Measurements from ENCODE around the gene GLI1.
A peak's percentile ranks its signal among the peaks of the same experiment; 100 is the strongest.
"Not testable (repeated sequence)": the region's sequence is repeated elsewhere in the genome, so short reads cannot be mapped to it uniquely, and the experiment has no call there.

GLI1 gene

DNA sequence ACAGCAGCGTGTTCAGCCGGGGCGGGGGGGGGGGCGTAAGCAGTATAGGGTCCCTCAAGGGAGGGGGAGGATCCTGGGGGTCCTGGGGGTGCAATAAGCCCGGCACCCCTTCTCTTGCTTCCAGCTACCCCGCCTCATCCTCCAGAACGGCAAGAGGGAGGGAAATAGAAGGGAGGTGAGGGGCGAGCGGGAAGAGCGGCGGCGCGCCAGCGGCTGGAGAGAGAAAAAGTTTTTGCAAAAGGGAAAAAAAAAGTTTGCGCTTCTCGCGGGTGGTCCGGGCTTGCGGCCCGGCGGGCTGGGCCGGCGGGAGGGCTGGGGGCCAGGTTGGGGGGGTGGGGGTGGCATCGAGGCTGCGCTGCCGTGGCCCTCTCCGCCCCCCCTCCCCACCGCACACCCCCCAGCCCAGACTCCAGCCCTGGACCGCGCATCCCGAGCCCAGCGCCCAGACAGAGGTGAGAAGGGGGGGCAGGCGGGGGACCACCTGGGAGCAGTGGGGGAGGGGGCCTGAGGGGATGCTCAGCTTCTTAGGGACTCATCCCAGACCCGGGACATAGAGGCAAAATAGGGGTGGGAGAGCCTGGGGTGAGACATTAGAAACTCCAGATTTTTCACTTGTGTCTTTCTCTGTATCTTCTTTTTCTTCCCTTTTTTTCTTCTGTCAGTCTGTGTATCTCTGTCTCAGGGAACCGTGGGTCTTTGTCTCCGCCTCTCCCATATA is at the start of gene GLI1:
TSS of gene GLI1 (plus strand) at position 36 of the 718 bp plus-strand sequence. CDS start 3,907 bp downstream, outside the sequence.
- no peak for DNase-seq

DNA sequence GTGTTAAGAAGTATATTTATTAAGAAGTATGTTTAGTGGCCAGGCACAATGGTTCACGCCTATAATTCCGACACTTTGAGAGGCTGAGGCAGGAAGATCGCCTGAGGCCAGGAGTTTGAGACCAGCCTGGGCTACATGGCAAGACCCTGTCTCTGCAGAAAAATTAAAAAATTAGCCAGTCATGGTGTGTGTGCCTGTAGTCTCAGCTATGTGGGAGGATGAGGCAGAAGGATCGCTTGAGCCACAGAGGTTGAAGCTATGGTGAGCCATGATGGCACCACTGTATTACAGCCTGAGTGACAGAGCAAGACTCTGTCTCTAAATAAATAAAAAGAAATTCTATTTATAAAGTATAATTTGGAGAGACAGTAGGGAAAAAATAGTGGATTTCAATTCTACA is 49.1 kb upstream of the GLI1 start:
- no peak for DNase-seq

DNA sequence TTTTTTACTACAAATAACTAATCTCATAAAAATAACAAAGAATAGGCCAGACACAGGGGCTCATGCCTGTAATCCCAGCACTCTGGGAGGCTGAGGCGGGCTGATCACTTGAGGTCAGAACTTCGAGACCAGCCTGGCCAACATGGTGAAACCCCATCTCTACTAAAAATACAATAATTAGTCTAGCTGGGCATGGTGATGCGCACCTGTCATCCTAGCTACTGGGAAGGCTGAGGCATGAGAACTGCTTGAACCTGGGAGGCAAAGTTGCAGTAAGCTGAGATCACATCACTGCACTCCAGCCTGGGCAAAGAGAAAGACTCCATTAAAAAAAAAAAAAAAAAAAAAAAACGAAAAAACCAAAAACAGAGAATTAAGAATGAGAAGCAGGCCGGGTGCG is 45.4 kb upstream of the GLI1 start:
- not testable (repeated sequence) for DNase-seq

DNA sequence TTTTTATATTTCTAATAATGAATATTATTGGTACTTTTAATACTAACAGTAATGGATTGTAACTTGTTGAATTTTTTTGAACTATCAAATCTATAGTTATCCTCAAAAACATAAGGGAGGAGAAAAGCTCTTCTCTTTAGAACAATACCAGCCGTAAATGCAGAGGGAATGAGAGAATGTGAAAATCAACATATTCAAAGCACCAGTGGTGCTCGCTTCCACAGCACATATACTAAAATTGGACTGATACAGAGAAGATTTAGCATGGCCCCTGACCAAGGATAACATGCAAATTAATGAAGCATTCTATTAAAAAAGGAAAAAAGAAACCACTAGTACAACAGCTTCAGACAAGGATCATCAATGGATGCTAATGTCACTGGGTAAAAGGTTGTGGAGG is 44.5 kb upstream of the GLI1 start:
- DNase-seq, result no peak

DNA sequence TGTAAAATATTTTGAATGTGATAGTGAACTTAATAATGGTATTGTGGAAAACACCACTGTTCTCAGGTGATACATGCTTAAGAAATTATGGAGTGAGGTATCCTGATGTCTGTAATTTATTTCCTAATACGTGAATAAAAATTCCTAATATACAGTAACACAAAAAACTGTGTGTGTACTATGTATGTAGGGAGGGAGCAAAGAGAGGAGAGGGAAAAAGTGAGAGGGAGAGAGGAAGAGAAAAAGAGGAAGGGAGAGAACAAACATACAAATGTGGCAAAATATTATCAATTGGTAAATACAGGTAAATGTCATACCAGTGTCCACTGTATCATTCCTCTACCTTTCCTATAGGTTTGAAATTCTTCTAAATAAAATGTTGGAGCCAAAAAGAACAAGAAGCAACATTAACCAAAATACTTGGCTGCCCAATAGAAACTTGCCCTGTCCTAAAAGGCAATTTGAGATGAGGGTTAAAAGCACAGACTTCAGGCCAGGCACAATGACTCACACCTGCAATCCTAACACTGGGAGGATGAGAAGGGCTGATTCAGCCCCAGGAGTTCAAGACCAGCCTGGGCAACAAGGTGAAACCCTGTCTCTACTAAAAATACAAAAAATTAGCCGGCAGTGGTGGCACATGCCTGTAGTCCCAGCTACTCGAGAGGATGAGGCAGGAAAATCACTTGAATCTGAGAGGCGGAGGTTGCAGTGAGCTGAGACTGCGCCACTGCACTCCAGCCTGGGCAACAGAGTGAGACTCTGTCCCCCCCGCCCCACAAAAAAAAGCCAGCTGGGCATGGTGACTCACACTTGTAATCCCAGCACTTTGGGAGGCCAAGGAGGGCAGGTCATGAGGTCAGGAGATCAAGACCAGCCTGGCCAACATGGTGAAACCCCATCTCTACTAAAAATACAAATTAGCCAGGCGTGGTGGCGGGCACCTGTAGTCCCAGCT is 43.3 kb upstream of the GLI1 start:
- DNase-seq, result no peak

DNA sequence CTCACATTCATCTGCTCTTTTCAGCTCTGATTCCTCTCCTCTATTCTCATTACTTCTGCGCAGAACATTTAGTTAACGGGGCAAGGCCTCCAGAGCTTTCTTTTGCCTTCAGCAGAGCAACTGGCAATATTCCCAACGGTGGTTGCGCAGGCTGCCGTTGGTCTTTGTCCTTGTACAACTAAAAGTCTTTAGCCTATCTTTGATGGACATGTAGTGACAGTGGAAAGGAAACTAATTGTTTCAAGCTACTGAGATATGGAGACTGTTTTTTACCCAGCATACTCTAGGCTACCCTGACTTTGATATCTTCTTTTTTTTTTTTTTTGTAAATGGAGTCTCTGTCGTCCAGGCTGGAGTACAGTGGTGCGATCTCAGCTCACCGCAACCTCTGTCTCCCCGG is 41.3 kb upstream of the GLI1 start:
- no peak for DNase-seq

DNA sequence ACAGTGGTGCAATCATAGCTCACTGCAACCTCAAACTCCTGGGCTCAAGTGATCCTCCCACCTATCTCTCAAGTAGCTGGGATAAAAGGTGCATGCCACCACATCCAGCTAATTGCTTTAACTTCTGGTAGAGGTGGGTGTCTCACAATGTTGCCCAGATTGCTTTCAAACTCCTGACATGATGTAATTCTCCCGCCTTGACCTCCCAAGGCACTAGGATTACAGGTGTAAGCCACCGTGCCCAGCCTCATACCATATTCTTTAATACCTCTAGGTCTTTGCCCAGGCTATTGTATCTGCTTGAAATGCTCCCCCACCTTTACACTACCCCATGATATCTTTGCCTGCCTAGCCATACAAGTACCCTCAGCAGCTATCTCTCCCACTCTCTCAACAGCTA is 40.1 kb upstream of the GLI1 start:
- DNase-seq, result no peak

DNA sequence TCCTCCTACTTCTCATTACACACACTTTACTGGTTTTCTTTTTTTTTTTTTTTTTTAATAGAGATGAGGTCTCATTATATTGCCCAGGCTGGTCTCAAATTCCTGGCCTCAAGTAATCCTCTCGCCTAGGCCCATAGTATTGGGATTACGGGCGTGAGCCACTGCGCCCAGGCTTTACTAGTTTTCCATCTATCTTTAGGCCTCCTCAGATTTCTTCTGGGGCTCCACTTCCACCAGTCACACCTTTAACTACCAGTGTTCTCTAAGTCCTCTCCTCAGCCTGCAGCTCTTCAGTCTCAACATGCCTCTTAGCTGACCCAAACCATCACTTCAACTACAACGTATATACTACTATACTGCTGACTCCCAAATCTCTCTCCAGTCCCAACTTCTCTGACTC is 39.1 kb upstream of the GLI1 start:
- no peak for DNase-seq

DNA sequence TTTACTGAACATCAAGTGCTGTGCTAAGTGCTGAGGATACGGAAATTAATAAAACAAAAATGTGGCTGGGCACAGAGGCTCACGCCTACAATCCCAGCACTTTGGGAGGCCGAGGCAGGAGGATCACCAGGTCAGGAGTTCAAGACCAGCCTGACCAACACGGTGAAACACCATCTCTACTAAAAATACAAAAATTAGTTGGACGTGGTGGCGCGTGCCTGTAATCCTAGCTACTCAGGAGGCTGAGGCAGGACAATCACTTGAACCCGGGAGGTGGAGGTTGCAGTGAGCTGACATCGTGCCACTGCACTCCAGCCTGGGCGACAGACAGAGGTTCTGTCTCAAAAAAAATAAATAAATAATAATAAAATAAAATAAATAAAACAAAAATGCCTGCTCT is 32.6 kb upstream of the GLI1 start:
- DNase-seq, result not testable (repeated sequence)

DNA sequence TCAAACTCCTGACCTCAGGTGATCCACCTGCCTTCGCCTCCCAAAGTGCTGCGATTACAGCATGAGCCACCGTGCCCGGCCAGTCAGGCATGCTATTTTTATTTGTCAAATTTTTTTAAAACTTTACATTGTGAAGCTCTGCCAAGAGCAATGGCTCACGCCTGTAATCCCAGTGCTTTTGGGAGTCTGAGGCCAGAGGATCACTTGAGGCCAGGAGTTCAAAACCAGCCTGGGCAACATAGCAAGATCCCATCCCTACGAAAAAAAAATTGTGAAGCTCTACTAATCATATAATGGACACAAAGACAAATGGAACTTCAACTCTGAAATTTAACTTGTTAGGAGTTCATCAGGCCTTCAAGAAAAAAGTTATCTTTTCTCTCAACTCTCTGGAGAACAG is 30.6 kb upstream of the GLI1 start:
- DNase-seq, result no peak

DNA sequence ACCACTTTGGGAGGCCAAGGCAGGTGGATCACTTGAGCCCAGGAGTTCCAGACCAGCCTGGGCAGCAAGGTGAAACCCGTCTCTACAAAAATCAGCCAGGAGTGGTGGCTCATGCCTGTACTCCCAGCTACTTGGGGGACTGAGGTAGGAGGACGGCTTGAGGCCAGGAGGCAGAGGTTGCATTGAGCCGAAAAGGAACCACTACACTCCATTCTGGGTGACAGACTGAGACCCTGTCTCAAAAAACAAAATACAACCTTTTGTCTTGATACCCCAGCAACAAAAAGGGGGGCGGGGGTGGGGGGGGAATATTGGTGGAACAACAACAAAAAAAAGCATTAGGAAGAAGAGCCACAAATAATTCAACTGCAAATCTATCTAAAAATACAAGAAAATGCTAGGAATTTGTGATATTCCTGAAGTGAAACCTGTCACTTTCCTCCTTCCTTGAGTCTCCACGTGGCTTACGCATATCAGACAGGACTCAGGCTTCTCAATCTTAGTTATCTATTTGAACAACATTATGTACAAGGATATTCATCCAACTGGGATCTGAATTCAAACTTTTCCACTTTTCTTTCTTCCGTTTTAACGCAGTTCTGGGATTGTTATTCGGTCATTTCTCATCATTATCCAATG is 30.0 kb upstream of the GLI1 start:
- no peak for DNase-seq

DNA sequence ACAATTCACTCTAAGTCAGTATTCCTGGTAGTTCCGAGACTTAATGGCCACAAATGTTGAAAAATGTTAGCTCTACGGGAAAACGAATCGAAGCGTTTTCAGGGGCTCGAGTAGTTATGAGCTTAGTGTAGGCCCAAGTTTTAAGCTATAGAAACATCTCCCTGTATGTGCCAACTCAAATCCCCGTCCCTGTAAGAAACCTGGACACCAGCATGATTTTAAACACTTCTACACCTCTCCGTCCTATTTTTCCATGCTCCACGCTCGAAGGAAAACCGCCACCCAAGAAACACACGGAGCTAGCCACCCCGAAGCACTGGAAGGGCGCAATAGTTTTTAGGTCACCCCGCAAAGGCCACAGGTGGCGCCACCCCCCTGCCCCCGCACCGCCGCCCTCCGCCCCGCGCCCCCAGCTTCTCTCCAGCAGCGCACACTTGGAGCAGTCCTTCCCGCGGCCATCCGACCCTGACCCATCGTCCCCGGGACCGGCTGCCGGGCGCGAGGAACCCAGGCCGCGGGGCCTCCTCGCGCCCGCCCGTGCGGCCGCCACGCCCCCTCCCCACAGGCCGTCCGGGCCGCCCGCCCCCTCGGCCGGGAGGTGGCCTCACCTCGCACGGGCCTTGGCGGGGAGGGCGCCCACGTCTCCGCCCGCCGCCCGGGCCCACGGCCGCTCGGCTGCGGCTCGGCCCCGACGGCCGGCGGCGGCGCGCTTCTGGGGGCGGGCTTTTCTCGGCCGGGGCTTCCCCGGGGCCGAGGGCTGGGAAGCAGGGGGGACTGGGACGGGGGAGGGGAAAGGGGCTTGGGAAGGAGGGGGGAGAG is 29.3 kb upstream of the GLI1 start:
- DNase-seq, result peak; percentile 71

DNA sequence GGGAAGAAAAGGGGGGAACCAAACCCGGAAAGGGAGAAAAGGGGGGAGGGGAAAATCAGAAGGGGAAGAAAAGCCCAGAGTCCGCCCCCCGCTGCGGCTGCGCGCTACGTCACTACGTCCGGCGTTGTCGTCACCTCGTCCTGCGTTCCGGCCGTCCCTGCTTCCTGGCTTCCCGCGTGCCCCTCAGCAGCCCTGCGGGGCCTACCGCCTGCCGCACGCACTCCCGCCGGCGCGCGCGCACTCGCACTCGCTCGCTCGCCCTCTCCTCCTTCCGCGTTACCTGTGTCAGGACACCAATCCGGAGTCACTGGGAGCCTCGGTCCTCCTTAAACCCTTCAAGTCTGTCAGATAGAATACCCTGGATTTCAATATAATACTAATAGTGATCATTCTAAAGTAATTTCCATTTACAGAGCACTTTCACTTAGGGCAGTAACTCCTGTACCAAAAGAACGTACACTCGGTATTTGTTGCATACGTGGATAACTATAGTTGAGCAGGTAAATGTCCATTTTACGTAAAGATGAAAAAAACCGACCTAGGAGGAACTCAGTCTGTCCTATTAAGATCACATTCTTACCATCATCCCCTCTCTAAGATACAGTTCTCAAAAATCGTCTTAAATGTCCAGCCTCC is 28.5 kb upstream of the GLI1 start, which contains the start of gene R3HDM2:
TSS of gene R3HDM2 (minus strand) at position 113 of the 636 bp plus-strand sequence. CDS start 120,615 bp downstream, outside the sequence.
- DNase-seq, result peak; percentile 96

DNA sequence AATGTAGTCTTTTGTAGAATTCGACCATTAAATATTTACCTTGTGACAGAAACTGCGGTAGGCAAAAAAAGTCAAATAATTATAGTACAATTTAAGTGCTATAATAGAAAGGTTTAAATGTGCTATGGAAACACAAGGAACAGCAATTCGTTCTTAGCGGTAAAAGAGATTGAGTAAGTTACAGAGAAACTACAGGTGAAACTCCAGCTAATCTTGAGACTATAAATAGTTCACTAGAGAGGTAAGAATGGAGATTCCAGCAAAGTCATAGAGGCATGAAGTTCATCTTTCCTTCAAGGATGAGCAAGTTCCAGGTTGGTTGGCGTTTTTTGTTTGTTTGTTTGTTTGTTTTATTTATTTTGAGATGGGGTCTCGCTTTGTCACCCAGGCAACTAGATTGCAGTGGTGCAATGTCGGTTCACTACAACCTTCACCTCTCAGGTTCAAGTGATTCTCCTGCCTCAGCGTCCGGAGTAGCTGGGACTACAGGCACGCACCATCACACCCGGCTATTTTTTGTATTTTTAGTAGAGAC is 27.9 kb upstream of the GLI1 start:
- DNase-seq, result no peak

DNA sequence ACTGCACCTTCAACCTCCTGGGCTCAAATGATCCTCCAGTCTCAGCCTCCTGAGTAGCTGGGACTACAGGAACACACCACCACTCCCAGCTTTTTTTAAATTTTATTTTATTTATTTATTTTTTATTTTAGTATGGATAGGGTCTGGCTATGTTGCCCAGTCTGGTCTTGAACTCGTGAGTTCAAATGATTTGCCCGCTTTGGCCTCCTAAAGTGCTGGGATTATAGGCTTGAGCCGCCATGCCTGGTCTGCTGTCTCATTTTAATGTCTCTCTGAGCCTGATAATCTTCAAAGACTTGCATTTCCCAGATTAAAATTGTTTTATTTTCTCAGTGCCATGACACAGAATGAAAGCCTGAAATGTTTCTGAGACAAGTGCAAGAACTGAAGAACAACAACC is 26.2 kb upstream of the GLI1 start:
- DNase-seq, result no peak

DNA sequence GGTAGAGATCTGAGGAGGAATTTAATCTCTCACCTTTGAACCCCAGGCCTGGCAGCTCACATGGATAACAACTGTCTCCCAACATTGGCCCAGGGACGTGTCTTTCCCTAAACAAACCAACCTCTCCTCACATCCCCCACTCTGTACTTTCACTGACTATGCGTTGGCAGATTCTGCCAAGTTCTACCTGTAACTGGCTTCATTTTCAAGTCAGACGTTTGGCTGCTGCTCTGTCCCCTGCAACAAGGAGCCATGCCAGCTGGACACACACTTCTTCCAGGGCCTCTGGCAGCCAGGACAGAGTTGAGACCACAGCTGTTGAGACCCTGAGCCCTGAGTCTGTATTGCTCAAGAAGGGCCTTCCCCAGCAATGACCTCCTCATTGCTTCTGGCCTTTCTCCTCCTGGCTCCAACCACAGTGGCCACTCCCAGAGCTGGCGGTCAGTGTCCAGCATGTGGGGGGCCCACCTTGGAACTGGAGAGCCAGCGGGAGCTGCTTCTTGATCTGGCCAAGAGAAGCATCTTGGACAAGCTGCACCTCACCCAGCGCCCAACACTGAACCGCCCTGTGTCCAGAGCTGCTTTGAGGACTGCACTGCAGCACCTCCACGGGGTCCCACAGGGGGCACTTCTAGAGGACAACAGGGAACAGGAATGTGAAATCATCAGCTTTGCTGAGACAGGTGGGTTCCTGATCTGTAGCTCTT is 24.9 kb upstream of the GLI1 start, which contains the start of gene INHBC:
TSS of gene INHBC (plus strand) at position 268 of the 707 bp plus-strand sequence. CDS start at position 371, 103 bp downstream.
- no peak for DNase-seq

DNA sequence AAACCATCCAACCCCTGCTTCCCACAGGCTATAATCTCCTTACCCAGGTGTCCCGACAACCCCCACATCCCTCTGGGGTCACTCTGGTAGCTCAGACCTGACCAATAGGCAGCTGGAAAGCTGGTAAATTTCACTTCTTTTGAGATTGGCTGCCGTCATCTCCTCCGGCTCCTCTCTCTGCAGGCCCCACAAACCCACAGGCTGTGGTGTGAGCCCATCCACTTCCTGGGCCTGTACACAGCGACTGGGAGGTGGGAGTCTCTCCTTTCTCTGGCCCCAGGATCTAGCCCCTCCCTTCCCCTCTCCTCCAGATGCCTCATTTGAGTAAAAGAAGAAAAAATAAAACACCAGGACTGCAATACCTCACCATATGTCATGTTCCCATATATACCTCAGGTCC is 24.3 kb upstream of the GLI1 start:
- peak; percentile 14 for DNase-seq

DNA sequence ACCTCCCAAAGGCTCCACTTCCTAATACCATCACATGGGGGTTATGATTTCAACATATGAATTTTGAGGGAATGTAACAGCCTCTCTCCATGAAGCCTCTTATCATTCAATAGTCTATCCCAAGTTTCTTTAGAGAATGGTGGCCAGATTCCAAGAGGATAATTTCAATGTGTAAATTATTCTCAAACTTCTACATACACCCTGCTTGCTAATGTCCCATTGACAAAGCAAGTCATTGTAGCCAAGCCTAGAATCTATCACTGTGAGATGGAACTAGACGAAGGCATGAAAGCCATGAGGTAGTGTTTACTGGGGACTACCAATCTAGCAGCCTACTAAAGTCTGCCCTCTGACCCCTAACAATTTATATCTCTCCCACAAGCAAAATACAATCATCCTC is 21.2 kb upstream of the GLI1 start:
- DNase-seq, result no peak

DNA sequence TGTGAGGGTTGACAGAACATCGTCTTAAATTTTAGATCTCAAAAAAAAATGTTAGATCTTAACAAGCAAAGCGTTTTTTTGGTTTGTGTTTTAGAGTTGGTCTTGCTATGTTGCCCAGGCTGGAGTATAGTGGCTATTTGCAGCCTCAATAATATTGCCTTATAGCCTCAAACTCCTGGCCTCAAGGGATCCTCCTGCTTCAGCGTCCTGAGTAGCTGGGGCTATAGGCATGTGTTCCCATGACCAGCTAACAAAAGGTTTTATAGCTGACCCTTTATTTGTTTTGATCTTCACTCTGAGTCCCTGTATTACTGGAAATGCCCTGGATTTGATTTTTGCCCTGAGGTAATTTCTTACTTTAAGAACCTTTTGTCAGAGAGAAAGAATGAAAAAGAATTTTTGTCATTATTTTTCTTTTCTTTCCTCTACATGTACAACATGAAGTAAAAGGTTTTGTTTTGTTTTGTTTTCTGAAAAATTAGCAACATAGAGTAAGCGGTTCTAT is 19.8 kb upstream of the GLI1 start:
- no peak for DNase-seq

DNA sequence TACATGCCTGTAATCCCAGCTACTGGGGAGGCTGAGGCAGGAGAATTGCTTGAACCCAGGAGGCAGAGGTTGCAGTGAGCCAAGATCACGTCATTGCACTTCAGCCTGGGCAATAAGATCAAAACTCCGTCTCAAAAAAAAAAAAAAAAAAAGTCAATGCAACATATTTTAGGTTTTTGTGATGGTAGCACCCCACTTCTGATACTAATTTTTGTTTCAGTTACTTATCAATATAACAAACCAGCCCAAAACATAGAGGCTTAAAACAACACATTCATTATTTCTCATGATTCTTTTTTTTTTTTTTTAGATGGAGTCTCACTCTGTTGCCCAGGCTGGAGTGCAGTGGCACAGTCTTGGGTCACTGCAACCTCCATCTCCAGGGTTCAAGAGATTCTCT is 18.2 kb upstream of the GLI1 start:
- not testable (repeated sequence) for DNase-seq
